ENCODE results near the gene MBOAT2.
"Not testable (repeated sequence)": the region's sequence is repeated elsewhere in the genome, so short reads cannot be mapped to it uniquely, and the experiment has no call there.

Gene MBOAT2, protein sequence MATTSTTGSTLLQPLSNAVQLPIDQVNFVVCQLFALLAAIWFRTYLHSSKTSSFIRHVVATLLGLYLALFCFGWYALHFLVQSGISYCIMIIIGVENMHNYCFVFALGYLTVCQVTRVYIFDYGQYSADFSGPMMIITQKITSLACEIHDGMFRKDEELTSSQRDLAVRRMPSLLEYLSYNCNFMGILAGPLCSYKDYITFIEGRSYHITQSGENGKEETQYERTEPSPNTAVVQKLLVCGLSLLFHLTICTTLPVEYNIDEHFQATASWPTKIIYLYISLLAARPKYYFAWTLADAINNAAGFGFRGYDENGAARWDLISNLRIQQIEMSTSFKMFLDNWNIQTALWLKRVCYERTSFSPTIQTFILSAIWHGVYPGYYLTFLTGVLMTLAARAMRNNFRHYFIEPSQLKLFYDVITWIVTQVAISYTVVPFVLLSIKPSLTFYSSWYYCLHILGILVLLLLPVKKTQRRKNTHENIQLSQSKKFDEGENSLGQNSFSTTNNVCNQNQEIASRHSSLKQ

DNA sequence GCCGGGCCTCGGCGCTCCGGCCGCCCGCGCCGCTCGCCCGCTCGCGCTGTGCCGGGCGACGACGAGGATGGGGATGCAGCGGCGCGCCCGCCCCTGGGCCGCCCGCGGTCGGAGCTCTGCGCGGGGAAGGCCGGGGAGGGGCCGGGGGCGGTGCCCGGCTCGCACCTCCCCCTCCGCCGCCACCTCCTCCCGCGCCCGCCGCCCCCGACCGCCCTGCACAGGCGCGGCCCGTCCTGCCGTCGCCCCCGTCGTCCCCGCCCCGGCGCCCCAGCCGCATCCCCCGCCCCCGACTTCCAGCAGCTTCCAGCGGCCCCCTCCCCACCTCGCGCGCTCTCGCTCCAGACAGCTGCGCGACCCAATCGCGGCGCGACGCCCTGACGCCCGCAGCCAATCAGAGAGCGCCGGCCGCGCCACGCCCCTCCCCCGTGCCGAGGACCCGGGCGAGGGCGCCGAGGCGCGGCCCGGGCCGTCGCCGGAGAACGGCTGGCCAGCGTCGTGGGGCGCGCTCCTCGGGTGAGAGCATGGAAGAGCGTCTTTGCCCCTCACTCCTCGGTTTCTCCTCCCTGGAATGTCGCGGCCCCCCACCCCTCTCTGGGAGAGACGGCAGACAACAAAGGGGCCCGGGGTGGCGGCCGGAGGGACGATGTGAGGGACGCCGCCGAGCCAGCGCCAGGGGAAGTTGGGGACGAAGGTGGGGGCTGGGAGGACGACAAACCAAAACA is at the start of gene MBOAT2:
TSS of gene MBOAT2 (minus strand) at position 69 of the 722 bp plus-strand sequence. CDS start 70 bp downstream, outside the sequence.
- peak; percentile 93 for DNase-seq (ENCODE audit: low spot score)

DNA sequence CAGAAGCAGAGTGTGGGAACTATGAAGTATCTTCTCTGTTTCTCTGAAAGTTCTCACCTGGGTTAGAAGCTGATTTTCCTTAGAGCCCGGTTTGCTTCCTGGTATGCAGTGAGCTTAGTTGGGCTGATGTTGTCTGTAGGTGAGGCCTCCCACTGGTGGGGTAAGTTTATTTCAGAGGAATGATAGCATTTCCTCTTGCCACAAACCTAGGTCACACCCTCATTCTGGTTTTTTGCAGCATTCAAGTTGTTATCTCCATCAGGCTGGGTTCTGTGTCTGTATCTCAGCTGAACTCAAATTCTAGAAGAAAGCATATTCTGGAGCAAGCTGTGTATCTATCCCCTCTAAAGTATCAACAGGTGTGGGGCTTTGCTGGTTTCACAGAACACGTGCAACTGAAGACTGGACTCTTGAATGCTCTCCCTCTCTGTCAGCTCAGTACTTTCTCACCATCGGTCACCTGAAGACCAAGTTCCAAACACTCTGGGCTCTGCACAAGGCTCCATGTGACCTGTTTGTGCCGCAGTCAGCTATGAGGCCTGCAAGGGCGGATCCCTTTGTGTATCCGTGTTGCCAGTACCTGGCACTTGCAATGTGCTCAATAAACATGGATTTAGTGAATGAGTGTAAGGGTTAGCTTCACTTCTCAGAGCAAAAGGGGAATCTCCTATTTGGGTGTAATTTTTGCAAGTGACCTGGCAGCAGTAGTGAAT is 49.5 kb upstream of the MBOAT2 start:
- no peak for DNase-seq (ENCODE audit: low spot score)

DNA sequence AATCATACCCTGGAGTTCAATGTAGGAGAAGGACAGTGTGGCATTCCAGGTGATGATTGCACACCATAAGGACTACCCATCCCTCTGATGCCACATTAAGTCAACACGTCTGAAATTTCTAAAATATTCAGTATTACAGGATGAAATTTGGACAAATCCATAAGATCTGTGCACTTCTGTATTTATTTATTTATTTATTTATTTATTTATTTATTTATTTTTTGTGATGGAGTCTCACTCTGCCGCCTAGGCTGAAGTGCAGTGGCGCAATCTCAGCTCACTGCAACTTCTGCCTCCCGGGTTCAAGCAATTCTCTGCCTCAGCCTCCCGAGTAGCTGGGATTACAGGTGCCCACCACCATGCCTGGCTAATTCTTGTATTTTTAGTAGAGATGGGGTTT is 48.0 kb upstream of the MBOAT2 start:
- DNase-seq (ENCODE audit: low spot score) = not testable (repeated sequence)

DNA sequence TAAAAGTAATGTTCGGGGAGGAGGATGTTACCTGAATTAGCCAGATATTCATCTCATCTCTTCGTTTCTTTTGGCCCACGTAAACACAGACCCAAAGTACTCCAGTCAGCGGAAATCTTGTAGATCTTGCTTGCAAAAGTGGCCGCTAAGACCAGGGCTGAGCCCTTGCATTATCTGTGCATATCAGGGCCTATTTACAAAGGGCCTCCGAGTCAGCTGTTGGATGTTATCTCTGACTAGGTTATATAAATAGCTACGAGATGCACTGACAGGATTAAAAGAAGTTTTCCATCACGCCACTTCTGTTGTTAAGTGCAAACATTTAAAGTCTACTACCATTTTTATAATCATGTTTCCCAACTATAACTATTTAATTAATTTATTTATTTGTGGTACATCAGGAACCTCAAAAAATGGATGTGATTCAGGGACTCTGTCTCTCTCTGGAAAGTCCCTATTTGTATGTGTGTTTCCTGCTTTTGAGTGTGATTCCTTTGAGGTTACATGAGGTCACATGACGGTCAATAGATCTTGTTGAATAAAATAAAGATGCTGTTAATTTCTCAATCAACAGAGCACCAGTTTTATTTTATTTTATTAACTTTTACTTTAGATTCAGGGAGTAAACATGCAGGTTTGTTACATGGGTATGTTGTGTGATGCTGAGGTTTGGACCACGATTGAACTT is 46.8 kb upstream of the MBOAT2 start:
- DNase-seq (ENCODE audit: low spot score) = no peak

DNA sequence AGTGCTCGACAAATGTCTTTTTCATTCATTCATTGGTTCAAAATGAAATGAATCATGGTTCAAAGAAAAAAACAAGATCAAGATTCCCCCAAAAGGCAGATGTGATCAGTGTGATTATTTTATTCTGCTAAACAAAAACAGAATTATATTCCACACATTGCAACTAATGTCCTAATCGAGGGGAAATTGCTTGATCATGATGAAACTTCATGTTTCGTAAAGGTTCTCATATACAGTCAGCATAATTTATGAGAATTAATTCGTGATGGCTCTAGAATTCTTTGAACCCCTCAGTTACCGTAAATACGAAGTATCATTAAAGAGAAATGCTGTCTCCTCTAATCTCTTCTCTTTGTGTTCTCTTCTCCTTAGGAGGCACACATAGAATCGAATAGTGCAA is 42.1 kb upstream of the MBOAT2 start:
- no peak for DNase-seq (ENCODE audit: low spot score)

DNA sequence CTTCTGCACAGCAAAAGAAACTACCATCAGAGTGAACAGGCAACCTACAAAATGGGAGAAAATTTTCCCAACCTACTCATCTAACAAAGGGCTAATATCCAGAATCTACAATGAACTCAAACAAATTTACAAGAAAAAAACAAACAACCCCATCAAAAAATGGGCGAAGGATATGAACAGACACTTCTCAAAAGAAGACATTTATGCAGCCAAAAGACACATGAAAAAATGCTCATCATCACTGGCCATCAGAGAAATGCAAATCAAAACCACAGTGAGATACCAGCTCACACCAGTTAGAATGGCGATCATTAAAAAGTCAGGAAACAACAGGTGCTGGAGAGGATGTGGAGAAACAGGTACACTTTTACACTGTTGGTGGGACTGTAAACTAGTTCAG is 40.0 kb upstream of the MBOAT2 start:
- DNase-seq (ENCODE audit: low spot score) = not testable (repeated sequence)

DNA sequence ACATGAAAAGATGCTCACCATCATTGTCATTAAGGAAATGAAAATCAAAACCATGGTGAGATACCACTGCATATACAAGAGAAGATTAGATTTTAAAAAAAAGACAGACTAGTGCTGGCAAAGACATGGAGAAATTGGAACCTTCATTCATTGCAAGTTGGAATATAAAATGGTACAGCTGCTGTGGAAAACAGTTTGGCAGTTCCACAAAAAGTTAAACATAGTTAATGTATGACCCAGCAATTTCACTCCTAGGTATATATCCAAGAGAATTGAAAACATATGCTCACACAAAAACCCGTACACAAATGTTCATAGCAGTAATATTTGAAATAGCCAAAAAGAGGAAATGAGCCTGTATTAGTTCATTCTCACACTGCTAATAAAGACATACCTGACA is 33.7 kb upstream of the MBOAT2 start:
- no peak for DNase-seq (ENCODE audit: low spot score)

DNA sequence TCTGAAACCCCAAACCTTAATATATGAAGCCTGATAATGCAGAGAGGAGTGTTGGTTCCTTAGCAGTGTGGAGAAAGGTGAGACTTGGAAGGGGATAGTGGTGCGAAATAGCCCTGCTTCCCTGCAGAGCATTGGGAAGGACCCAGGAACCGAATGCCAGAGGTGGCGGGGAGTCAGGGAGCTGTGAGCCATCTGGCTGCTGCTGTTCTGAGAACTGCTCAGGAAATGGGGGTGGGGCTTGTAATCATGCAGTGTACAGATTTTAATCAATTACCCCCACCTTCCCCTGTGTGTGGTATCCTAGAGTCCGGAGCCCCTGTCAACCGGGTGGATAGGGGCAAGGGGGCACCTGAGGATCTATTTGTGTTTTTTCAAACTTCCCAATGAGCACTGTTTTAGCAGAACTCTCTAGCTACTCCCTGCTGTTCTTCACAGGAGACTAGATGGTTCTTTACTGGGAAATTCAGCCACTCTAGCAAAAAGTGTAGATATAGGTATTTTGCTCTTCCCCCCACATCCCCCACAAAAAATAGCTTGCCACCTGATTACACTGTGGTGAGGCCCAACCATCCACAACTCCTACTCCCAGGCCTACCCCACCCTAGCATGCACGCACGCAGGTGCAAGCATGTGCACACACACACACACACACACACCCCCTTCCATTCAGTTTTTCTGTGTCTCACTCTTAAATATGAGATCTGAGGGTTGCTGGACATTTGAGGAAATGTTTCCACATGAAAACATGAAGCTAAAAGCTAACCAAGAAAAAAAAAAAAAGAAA is 30.1 kb upstream of the MBOAT2 start:
- no peak for DNase-seq (ENCODE audit: low spot score)

DNA sequence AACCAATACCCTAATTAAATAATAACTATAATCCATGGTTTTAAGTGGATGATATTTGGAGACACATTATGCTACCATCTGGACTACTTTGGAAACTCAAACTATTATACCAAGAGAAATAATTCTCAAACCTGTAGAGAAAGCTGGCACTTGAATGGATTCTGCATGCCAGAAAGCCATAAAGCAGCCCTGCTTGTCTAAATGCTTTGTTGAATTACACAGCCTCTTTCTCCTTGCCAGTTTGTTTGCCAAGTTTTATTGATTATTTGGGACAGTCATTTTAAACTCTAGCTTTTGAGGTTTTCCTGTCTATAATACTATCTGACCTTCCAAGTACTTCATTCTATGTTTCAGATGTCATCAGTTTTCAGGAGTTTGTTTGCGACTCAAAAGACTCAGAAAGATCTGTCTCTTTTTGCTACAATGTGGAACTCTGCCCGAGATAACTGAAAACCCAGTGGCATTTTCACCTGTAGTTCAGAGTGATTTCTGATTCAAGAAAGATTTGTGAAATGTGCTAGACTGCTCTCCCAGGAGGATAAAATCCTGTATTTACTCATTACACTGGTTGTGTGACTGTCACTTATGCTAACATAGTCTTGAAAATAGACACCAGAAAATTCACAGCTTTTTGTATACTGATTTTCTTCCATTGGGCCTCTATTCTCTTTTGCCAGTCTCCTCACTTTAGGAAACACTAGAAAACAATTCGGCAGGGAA is 29.2 kb upstream of the MBOAT2 start:
- no peak for DNase-seq (ENCODE audit: low spot score)

DNA sequence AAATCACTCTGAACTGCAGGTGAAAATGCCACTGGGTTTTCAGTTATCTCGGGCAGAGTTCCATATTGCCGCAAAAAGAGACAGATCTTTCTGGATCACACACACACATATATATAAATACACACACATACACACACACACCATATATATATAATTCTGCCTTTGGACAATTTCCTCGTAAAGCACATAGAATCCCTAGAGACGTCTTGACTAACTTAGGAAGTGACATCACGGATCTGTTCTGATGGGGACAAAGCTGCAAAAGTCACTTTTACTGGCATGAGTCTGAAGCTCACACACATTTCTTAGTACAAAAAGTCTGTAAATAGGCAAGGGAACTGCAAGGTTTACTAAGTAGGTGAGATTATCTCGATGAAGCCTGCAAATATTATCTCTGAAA is 28.6 kb upstream of the MBOAT2 start:
- no peak for DNase-seq (ENCODE audit: low spot score)

DNA sequence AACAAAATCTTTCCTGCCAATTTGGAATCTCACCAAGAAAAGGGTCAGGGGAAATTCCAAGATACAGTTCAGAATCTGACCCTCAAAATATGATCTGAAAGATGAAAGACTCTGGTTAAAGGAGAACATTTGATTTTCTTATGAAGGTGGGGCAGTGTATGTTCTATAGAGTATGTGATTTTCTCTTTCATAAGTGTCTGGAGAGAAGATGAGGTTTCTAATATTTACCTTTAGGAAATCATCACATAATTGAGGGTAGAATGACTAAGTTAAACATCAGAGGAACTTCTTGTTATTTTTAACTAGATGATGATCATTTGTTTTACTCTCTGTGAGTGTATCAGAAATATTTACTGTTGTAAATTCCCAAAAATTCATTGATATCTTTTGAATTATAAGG is 27.8 kb upstream of the MBOAT2 start:
- DNase-seq (ENCODE audit: low spot score) = no peak

DNA sequence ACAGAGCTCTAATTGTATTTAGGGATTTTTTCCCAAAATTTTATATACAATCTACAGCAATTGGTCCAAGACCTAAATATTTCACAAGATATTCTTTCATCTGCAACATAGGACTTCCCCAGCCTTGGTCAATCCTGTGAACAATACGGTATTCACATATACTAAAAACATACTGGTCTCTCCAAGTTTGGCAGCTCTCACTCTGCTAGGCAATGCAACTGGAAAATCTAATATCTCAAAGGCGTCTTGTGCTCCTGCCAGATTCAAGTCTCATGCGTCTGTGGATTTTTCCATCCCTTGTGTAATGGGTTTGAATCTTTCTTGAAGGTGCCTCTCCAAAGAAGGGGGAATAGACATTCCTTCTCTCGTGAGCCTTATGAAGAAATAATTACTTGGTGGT is 27.4 kb upstream of the MBOAT2 start:
- no peak for DNase-seq (ENCODE audit: low spot score)

DNA sequence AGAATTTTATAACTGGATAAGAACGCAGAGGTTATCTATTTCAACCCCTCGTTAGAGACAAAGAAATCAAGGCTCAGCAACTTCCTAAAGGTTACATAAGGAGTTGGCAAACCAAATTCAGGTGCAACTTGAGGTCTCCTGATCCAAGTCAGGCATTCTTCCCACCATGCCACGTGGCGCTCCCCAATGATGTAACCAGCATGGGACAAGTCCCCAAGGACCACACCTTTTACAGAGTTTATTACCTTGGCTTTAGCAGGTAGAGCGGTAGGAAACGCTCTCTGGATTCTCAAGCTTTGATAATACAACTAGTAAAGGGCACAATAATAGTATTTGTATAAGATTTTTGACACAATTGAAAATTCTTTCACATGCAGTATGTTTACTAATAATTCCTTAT is 26.7 kb upstream of the MBOAT2 start:
- DNase-seq (ENCODE audit: low spot score) = no peak

DNA sequence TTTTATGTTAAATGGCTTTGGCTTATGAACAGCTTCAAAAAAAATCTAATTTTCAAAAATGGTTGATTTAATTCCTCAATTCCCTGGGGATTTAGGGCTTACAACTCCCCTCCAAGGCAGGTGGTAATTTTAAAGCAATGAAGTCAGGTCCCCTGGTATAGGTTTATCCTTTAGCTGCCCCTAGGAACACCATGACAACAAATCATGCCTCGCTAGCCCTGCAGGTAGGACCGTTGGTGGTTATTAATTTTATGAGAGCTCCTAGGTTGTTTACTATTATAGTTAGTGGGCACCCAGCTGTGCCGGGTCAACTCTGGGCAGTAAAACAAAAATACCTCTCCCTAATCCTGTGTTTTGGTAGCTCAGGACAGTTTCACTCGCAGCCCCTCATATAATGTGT is 26.2 kb upstream of the MBOAT2 start:
- no peak for DNase-seq (ENCODE audit: low spot score)

DNA sequence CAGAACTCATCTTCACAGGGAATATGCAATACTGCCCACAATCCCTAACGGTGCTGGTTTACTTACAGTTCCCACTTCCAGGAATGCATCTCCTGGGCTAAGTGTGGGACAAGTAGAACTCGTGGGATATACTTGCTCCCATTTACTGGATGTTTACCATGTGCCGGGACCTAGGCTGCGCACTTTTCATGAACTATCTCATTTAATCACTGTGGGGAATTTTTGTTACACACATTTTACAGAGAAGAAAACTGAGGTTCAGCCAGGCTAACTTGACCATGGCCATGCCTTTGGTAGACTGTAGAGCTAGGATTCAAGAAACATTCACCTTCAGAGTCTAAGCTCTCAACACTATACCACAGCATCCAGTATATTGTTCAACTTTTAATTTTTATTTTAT is 24.4 kb upstream of the MBOAT2 start:
- no peak for DNase-seq (ENCODE audit: low spot score)

DNA sequence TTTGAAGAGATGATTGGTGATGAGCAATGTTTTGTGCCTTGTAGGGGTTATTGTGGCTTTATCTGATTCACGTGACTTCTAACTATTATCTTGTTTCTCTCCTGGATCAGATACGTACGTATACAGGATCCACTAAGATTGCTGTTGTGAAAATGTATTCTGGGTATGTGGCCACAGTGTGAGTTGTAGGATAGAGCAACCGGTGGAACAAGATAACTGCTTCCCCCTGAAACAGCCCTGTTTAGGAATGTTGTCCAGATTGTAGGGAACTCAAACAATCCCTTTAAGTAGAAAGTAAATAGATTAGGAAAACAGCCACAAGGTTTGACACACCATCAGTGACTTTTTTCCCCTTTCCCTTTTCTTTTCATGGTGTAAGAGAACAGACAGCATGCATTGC is 22.3 kb upstream of the MBOAT2 start:
- DNase-seq (ENCODE audit: low spot score) = no peak

DNA sequence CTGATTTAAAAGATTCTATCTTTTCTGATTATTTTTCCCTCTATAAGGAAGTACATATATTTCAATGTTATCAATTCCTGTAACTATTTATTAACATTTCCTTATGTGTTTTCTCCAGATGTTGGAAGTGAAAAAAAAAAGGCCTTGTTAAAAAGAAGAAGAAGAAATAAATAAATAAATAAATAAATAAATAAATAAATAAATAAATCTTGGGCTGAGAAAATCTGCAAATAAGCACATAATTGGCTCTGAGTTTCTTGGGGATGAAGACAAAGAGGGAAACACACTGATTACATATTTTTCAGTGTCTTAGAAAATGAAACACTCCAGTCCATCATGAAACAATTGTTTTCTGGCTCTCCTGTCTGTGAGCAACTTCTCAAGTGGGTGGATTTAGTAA is 21.1 kb upstream of the MBOAT2 start:
- DNase-seq (ENCODE audit: low spot score) = no peak

DNA sequence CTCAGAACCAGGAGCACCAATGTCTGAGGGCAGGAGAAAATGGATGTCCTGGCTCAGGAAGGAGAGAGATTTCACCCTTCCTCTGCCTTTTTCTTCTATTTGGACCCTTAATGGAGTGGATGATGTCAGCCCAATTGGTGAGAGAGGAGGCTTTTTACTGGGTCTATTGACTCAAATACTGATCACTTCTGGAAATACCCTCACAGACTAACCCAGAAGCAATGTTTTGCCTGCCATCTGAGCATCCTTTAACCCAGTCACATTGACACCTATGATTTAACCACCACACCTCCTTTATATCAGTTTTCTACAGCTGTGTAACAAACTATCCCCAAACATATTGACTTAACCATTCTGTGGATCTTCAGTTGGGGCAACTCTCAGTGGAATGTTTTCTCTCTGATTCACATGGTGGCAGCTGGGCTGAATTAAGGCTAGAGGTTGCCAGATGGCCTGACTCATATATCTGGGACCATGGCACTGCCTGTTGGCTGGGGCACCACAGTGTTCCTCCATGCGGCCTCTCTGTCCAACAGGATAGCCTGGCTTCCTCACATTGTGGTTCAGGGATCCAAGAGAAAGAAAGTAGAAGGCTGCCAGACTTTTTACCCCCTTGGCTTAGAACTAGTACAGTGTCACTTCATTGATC is 18.2 kb upstream of the MBOAT2 start:
- no peak for DNase-seq (ENCODE audit: low spot score)

DNA sequence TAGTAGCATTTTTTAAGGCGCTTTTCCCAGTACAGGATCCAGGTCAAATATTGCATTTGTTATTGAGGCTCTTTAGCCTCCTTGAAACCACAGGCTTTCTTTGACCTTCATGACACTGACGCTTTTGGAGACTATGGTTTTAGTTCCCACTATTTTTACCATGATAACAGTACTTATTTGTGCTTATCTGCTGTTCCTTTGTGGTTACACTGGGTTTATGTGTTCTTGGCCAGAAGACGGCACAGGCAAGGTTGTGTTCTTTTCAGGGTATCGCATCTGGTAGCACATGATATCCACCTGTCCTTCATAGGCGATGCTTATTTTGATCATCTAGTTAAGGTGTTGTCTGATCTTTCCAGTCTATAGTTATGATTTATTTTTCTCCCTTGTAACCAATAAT is 16.8 kb upstream of the MBOAT2 start:
- no peak for DNase-seq (ENCODE audit: low spot score)

DNA sequence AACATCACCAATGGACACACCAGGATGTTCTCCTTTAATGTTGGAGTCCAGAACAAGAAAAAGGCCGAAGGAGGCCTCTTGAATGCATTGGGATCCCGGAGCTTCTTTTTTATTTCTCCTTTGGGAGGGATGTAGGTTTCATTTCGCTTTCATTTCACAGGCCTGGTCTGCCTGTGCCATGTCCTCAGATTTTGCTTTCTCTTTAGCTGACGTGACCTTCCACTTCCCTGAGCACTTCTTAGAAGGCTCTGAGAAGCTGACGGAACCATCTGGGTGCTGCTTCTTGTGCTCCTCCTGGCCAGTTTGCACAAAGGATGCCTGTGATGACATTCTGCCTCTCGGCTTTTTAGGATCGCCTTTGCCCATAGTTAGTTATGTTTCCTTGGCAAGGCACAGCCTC is 15.1 kb upstream of the MBOAT2 start:
- no peak for DNase-seq (ENCODE audit: low spot score)

All from globus pallidus (tissue), 1 donor.